ENCODE data around the gene TMEM183A. TPM values are rescaled to one million over a fixed set of nuclear protein-coding genes. Genes with fewer than 3 reads are reported as not detected.
A peak's percentile ranks its signal among the peaks of the same experiment; 100 is the strongest.

TMEM183A gene
- total and polyA plus RNA-seq, 2 experiments from 2014 or later, result 55.1 to 128 TPM

DNA sequence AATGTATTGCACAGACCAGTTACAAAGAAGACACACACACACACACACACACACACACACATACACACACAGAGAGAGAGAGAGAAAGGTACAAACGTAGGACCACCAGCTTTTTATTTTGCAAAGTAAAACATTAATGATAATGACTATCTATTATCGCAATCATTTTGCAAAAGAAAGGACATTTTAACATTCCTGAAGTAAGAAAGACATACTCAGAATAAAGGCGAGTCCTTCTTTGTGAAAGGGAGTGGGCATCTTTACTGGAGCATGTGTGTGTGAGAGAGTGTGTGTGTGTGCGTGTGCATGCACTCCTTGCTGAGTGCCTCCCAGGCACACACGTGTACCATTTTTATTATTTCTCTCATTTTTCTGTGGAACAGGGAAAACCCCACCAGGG is 47.5 kb downstream of the TMEM183A start:
- Mint-ChIP-seq H3K4me3 (no peak overlapping the region), H3K4me1 (peaks cover 54% of the 10 kb centered on the region), H3K27ac (no peak overlapping the region), H3K9me3 (no peaks in the 10 kb centered on the region), H3K27me3 (ENCODE audit: insufficient read depth, low read depth, poor library complexity) (peaks cover 3% of the 10 kb centered on the region), H3K36me3 (ENCODE audit: low read depth) (peaks cover 4% of the 10 kb centered on the region)
- Histone ChIP-seq H4K20me1 (replicated peaks; ENCODE audit: insufficient read depth) (no peaks in the 10 kb centered on the region), H3K27ac (ENCODE audit: low read depth) (0 out of 2 replicates have a peak overlapping the region, but pooled peaks have one; percentile 65), H3K36me3 (ENCODE audit: insufficient read depth) (no peaks in the 10 kb centered on the region), H3F3A (replicated peaks; ENCODE audit: low read depth) (peaks cover 14% of the 10 kb centered on the region; the same call in 1 of the 2 replicates), H3K4me3 (peak overlapping the region; percentile 2; the same call in 1 of the 2 replicates), H3K27me3 (ENCODE audit: insufficient read depth) (no peaks in the 10 kb centered on the region), H3K9me2 (ENCODE audit: insufficient read depth) (no peaks in the 10 kb centered on the region), H3K4me2 (peak overlapping the region; percentile 67), H2AFZ (no peak overlapping the region), H3K4me1 (ENCODE audit: insufficient read depth) (peaks cover 43% of the 10 kb centered on the region), H3K79me2 (replicated peaks; ENCODE audit: insufficient read depth) (no peaks in the 10 kb centered on the region)
- no peak for DNase-seq (ENCODE audit: low spot score)
- TF ChIP-seq CREB1 (CRISPR knock-in tag; IDR thresholded peaks at IDR 0.05; ENCODE audit: low read depth) (no peak), STAT1 (IDR thresholded peaks at IDR 0.05; ENCODE audit: unreplicated experiment) (no peak), NANOG (IDR thresholded peaks at IDR 0.05; ENCODE audit: borderline replicate concordance) (peak; percentile 85), ZNF462 (CRISPR knock-in tag; IDR thresholded peaks at IDR 0.05) (no peak), EZH2phosphoT487 (IDR thresholded peaks at IDR 0.05; ENCODE audit: unreplicated experiment) (no peak), ETS1 (IDR thresholded peaks at IDR 0.05) (no peak), POLR2AphosphoS5 (IDR thresholded peaks at IDR 0.05; ENCODE audit: low read depth) (no peak), REST (IDR thresholded peaks at IDR 0.05; ENCODE audit: unreplicated experiment) (no peak)
- TF ChIP-seq, protein P1, sequence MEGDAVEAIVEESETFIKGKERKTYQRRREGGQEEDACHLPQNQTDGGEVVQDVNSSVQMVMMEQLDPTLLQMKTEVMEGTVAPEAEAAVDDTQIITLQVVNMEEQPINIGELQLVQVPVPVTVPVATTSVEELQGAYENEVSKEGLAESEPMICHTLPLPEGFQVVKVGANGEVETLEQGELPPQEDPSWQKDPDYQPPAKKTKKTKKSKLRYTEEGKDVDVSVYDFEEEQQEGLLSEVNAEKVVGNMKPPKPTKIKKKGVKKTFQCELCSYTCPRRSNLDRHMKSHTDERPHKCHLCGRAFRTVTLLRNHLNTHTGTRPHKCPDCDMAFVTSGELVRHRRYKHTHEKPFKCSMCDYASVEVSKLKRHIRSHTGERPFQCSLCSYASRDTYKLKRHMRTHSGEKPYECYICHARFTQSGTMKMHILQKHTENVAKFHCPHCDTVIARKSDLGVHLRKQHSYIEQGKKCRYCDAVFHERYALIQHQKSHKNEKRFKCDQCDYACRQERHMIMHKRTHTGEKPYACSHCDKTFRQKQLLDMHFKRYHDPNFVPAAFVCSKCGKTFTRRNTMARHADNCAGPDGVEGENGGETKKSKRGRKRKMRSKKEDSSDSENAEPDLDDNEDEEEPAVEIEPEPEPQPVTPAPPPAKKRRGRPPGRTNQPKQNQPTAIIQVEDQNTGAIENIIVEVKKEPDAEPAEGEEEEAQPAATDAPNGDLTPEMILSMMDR (conservative IDR thresholded peaks at IDR 0.05; ENCODE audit: low read depth in 2 of 2), result no peak
- no peak; the same call in 2 of the 3 replicates for ATAC-seq
